IMR-90 (cell line): Measurements from ENCODE around the gene CES4A. TPM values are rescaled to one million over a fixed set of nuclear protein-coding genes. Genes with fewer than 3 reads are reported as not detected.

Experiments
- ATAC-seq: fragments of 200-7000 bp; cut with Tn5 transposase; 2 replicates; pipeline ENCODE4 v1.9.1; 2020; ENCODE audit warnings: low read depth, mild to moderate bottlenecking, moderate library complexity
- BruUV-seq: library from RNA; stranded (reverse); fragments of 400-500 nt; replicated peaks from 2 replicates; lab custom pipeline; 2021; lab: Mats Ljungman, UMichigan
- CTCF ChIA-PET: fragments of 300-600 bp; formaldehyde crosslinking; extraction: SDS; loops from one replicate; lab custom pipeline; 2021; ENCODE audit warnings: antibody characterized with exemption; lab: Yijun Ruan, JAX
- POLR2A ChIA-PET: fragments of 300-600 bp; sonication (Branson Sonifier 250); formaldehyde crosslinking; loops from one replicate; lab custom pipeline; 2022; ENCODE audit warnings: antibody characterized with exemption; ENCODE audit not compliant: unreplicated experiment; lab: Charles Lee
- DNase-seq: peaks from one replicate; pipeline ENCODE4 v3.0.0; 2013
- H2AFZ ChIP-seq: replicated peaks from 2 replicates; pipeline ENCODE3; 2013; ENCODE audit warnings: low read length, mild to moderate bottlenecking; ENCODE audit not compliant: poor library complexity
- H2AK5ac ChIP-seq: 2 replicates; pipeline ENCODE4 v1.6.1; 2013; ENCODE audit warnings: low read depth, low read length, inconsistent platforms
- H2AK9ac ChIP-seq: replicated peaks from 2 replicates; pipeline ENCODE3; 2013; ENCODE audit warnings: mild to moderate bottlenecking, low read depth, low read length, moderate library complexity; ENCODE audit not compliant: poor library complexity
- H2BK120ac ChIP-seq: 2 replicates; pipeline ENCODE4 v1.6.1; 2013; ENCODE audit warnings: low read depth, low read length, inconsistent platforms
- H2BK15ac ChIP-seq: 3 replicates; pipeline ENCODE4 v1.6.1; 2013; ENCODE audit warnings: low read depth, low read length, inconsistent platforms
- H2BK20ac ChIP-seq: 2 replicates; pipeline ENCODE4 v1.6.1; 2013; ENCODE audit warnings: low read depth, mild to moderate bottlenecking, inconsistent platforms, low read length, moderate library complexity
- H2BK5ac ChIP-seq: 2 replicates; pipeline ENCODE4 v1.6.1; 2013; ENCODE audit warnings: mild to moderate bottlenecking, low read depth, low read length, inconsistent platforms; ENCODE audit not compliant: poor library complexity, severe bottlenecking
- H3K14ac ChIP-seq: replicated peaks from 2 replicates; pipeline ENCODE4 v1.6.1; 2013; ENCODE audit warnings: low read depth, low read length, inconsistent platforms
- H3K18ac ChIP-seq: 2 replicates; pipeline ENCODE4 v1.6.1; 2013; ENCODE audit warnings: low read depth, low read length, control low read depth
- H3K23ac ChIP-seq: 2 replicates; pipeline ENCODE4 v1.6.1; 2013; ENCODE audit warnings: low read depth, low read length, inconsistent platforms
- H3K27ac ChIP-seq: 2 replicates; pipeline ENCODE4 v1.5.1; 2013; ENCODE audit warnings: mild to moderate bottlenecking, control low read depth, low read length; ENCODE audit not compliant: insufficient read depth
- H3K27me3 ChIP-seq: 2 replicates; pipeline ENCODE4 v1.6.1; 2013; ENCODE audit warnings: low read length; ENCODE audit not compliant: control insufficient read depth, insufficient read depth
- H3K36me3 ChIP-seq: 2 replicates; pipeline ENCODE4 v1.6.1; 2013; ENCODE audit warnings: low read length, mixed read lengths; ENCODE audit not compliant: control insufficient read depth, insufficient read depth
- H3K4ac ChIP-seq: 2 replicates; pipeline ENCODE4 v1.6.1; 2013; ENCODE audit warnings: low read depth, low read length, inconsistent platforms
- H3K4me1 ChIP-seq: 2 replicates; pipeline ENCODE4 v1.6.1; 2013; ENCODE audit warnings: low read length, mixed read lengths; ENCODE audit not compliant: control insufficient read depth, insufficient read depth
- H3K4me2 ChIP-seq: 2 replicates; pipeline ENCODE4 v1.6.1; 2013; ENCODE audit warnings: low read depth, mild to moderate bottlenecking, control low read depth, low read length, moderate library complexity
- H3K4me3 ChIP-seq: 2 replicates; pipeline ENCODE4 v1.5.1; 2013; ENCODE audit warnings: low read depth, mild to moderate bottlenecking, control low read depth, low read length, moderate library complexity; ENCODE audit not compliant: insufficient read depth
- H3K56ac ChIP-seq: 2 replicates; pipeline ENCODE4 v1.6.1; 2013; ENCODE audit warnings: low read length, inconsistent platforms; ENCODE audit not compliant: insufficient read depth; ENCODE audit errors: extremely low read depth
- H3K79me1 ChIP-seq, 2 experiments: 2 replicates each; pipeline ENCODE4 v1.6.1; 2013; ENCODE audit warnings: low read length in 2 of 2, inconsistent platforms in 1 of 2, low read depth in 1 of 2
- H3K9ac ChIP-seq: 2 replicates; pipeline ENCODE4 v1.6.1; 2013; ENCODE audit warnings: low read depth, low read length, control low read depth
- H3K9me1 ChIP-seq: 2 replicates; pipeline ENCODE4 v1.6.1; 2013; ENCODE audit warnings: low read length, inconsistent platforms; ENCODE audit not compliant: insufficient read depth
- H3K9me3 ChIP-seq: 2 replicates; pipeline ENCODE4 v1.6.1; 2013; ENCODE audit warnings: low read length; ENCODE audit not compliant: control insufficient read depth, insufficient read depth
- H4K20me1 ChIP-seq: 2 replicates; pipeline ENCODE4 v1.6.1; 2013; ENCODE audit warnings: low read length, inconsistent platforms; ENCODE audit not compliant: insufficient read depth
- H4K5ac ChIP-seq: 2 replicates; pipeline ENCODE4 v1.6.1; 2013; ENCODE audit warnings: mild to moderate bottlenecking, low read depth, low read length, control low read depth
- H4K8ac ChIP-seq, 2 experiments: 2 replicates each; pipeline ENCODE4 v1.6.1; 2013; ENCODE audit warnings: low read depth in 2 of 2, low read length in 2 of 2, control low read depth in 1 of 2, inconsistent platforms in 1 of 2
- H4K91ac ChIP-seq: 2 replicates; pipeline ENCODE4 v1.6.1; 2013; ENCODE audit warnings: low read depth, low read length, inconsistent platforms; ENCODE audit not compliant: insufficient read depth
- BHLHE40 ChIP-seq: fragments of 150-350 bp; IDR thresholded peaks from 2 replicates; pipeline ENCODE4 v1.6.1; 2016; ENCODE audit warnings: mild to moderate bottlenecking, low read depth, low read length
- CEBPB ChIP-seq: IDR thresholded peaks from 2 replicates; pipeline ENCODE4 v1.6.1; 2012; ENCODE audit warnings: low read depth, low read length, improper control_type of control experiment
- CHD1 ChIP-seq: IDR thresholded peaks from 2 replicates; pipeline ENCODE4 v1.6.1; 2012; ENCODE audit warnings: low read depth, low read length, improper control_type of control experiment
- CTCF ChIP-seq: conservative IDR thresholded peaks from 2 replicates; pipeline ENCODE4 v1.5.1; 2012; ENCODE audit warnings: mild to moderate bottlenecking, low read depth, low read length, improper control_type of control experiment
- ELK1 ChIP-seq: fragments of 150-350 bp; IDR thresholded peaks from 2 replicates; pipeline ENCODE4 v1.6.1; 2016; ENCODE audit warnings: low read depth, mild to moderate bottlenecking, low read length, moderate library complexity, borderline replicate concordance
- FOS ChIP-seq: fragments of 150-350 bp; IDR thresholded peaks from 2 replicates; pipeline ENCODE4 v1.6.1; 2016; ENCODE audit warnings: low read depth, low read length
- MAFK ChIP-seq: IDR thresholded peaks from 2 replicates; pipeline ENCODE4 v1.6.1; 2012; ENCODE audit warnings: low read depth, low read length, improper control_type of control experiment
- MAZ ChIP-seq: IDR thresholded peaks from 2 replicates; pipeline ENCODE4 v1.6.1; 2012; ENCODE audit warnings: low read depth, mild to moderate bottlenecking, low read length, improper control_type of control experiment, moderate library complexity, borderline replicate concordance
- MXI1 ChIP-seq: IDR thresholded peaks from 2 replicates; pipeline ENCODE4 v1.6.1; 2012; ENCODE audit warnings: low read depth, mild to moderate bottlenecking, low read length, moderate library complexity, borderline replicate concordance
- NFE2L2 ChIP-seq: fragments of 150-350 bp; IDR thresholded peaks from 2 replicates; pipeline ENCODE4 v1.6.1; 2016; ENCODE audit warnings: low read depth, mild to moderate bottlenecking, low read length
- POLR2A ChIP-seq: IDR thresholded peaks from 2 replicates; pipeline ENCODE4 v1.6.1; 2012; ENCODE audit warnings: mild to moderate bottlenecking, low read depth, low read length
- RAD21 ChIP-seq: IDR thresholded peaks from 2 replicates; pipeline ENCODE4 v1.6.1; 2012; ENCODE audit warnings: low read length, improper control_type of control experiment
- RCOR1 ChIP-seq: IDR thresholded peaks from 2 replicates; pipeline ENCODE4 v1.6.1; 2012; ENCODE audit warnings: mild to moderate bottlenecking, low read length, improper control_type of control experiment; ENCODE audit not compliant: insufficient replicate concordance
- RFX5 ChIP-seq: IDR thresholded peaks from 2 replicates; pipeline ENCODE4 v1.8.0; 2012; ENCODE audit warnings: low read depth, mild to moderate bottlenecking, low read length, moderate library complexity
- SMC3 ChIP-seq: fragments of 150-350 bp; IDR thresholded peaks from 2 replicates; pipeline ENCODE4 v1.6.1; 2016; ENCODE audit warnings: low read depth, mild to moderate bottlenecking, antibody characterized with exemption, low read length, moderate library complexity
- USF2 ChIP-seq: fragments of 150-350 bp; IDR thresholded peaks from 2 replicates; pipeline ENCODE4 v1.6.1; 2017; ENCODE audit warnings: mild to moderate bottlenecking, antibody characterized with exemption, low read length, low read depth
- WGBS, 2 experiments: methylation state at CpG; one replicate each; pipeline versions ENCODE4 v1.1.5 to v1.1.7; 2013; ENCODE audit warnings: missing lambda C conversion rate in 2 of 2; ENCODE audit not compliant: insufficient read length in 1 of 2; ENCODE audit errors: extremely low coverage in 2 of 2; 5-methylcytosine and 5-hydroxymethylcytosine counted together
- dilution Hi-C: fragments of 300-500 bp; cut with HindIII; formaldehyde crosslinking; loops from one replicate; pipeline ENCODE4 v1.14.3; 2018; ENCODE audit warnings: low sequenced_read_pairs; ENCODE audit not compliant: unreplicated experiment
- in situ Hi-C: fragments of 300-500 bp; cut with MboI; formaldehyde crosslinking; loops from 3 replicates; pipeline ENCODE4 v1.14.3; 2019; ENCODE audit warnings: low sequenced_read_pairs, inconsistent platforms, mixed read lengths
- intact Hi-C: fragments of 100-400 bp; cut with micrococcal nuclease; formaldehyde crosslinking; loops from 2 replicates; pipeline ENCODE4 v1.10.0; 2022
- polyA plus RNA-seq, 3 experiments: library from polyadenylated mRNA; depleted of rRNA; stranded (reverse); fragments of >200 nt; gene quantifications; 2 replicates each; pipeline ENCODE4 v1.2.3, GENCODE V29; 2012; ENCODE audit warnings: low replicate concordance in 1 of 3
- total RNA-seq: library from RNA; depleted of rRNA; stranded (reverse); fragments of >200 nt; gene quantifications from 2 replicates; pipeline ENCODE4 v1.2.3, GENCODE V29; 2012

CES4A gene
- total and polyA plus RNA-seq, 2 of the 4 experiments (the other 2 are of a cell fraction): 0.72 to 4.7 TPM

- Histone ChIP-seq H3K4me2 (no peak overlapping the region), H3K27me3 (no peaks in the 10 kb centered on the region), H3K9ac (no peak overlapping the region), H2BK15ac (no peak overlapping the region; the same call in 2 of the 3 replicates), H3K9me1 (peaks cover 10% of the 10 kb centered on the region), H4K20me1 (peaks cover 24% of the 10 kb centered on the region), H3K4me1 (peaks cover 2% of the 10 kb centered on the region; the same call in 1 of the 2 replicates), H3K36me3 (peaks cover 11% of the 10 kb centered on the region), H3K9me3 (no peaks in the 10 kb centered on the region), H3K14ac (no peak overlapping the region), H3K79me1 (peaks cover 17 to 61% of the 10 kb centered on the region in 2 experiments), H2BK20ac (no peak overlapping the region), H2BK120ac (no peak overlapping the region), H3K27ac (no peak overlapping the region), H3K4ac (no peak overlapping the region), H2BK5ac (peak overlapping the region; percentile 23), H3K56ac (no peak overlapping the region), H3K18ac (no peak overlapping the region), H2AFZ (no peak overlapping the region), H2AK9ac (no peak overlapping the region), H4K91ac (no peak overlapping the region), H4K5ac (no peak overlapping the region), H3K23ac (no peak overlapping the region; the same call in 1 of the 2 replicates), H2AK5ac (no peak overlapping the region), H4K8ac (no peak overlapping the region), H3K4me3 (no peak overlapping the region)
- in situ Hi-C loops (no loop called here), dilution Hi-C loops (no loop called here), intact Hi-C loops (no loop called here)
- CTCF ChIA-PET: no interaction called here
- ATAC-seq (peak; percentile 50), DNase-seq (peak; percentile 24)
- POLR2A ChIA-PET: no interaction called here
- BruUV-seq: no TSS peak
- WGBS, 2 experiments: 40% methylated on average over 1 of the region's 2 CpGs; no CpG with 5 or more reads in 1 of the 2 experiments
- TF ChIP-seq BHLHE40 (no peak), NFE2L2 (no peak), CTCF (no peak), MXI1 (no peak), POLR2A (no peak), MAZ (no peak), FOS (no peak), RFX5 (no peak), MAFK (no peak), RAD21 (no peak), SMC3 (no peak), CHD1 (no peak), ELK1 (no peak), USF2 (no peak), CEBPB (no peak), RCOR1 (no peak)
Measured at GRCh38 chr16:67050796-67051195, 62.4 kb downstream of the CES4A start.
